OCI-LY3 (cell line): ENCODE measurements around the gene NIPBL.

Experiments used
- H2AFZ ChIP-seq: fragments of 200-600, 300-600 bp; shearing (Covaris generic); 2 replicates; pipeline ENCODE4 v1.6.0; 2014; ENCODE audit warnings: antibody characterized with exemption, low read depth, low read length
- H3K27ac ChIP-seq: fragments of 200-600, 300-600 bp; sonication (generic); 2 replicates; pipeline ENCODE4 v1.5.1; 2014; ENCODE audit warnings: mild to moderate bottlenecking, low read length, moderate library complexity, mixed read lengths
- H3K27me3 ChIP-seq: fragments of 200-600, 300-600 bp; sonication (generic); 2 replicates; pipeline ENCODE4 v1.6.1; 2014; ENCODE audit warnings: low read depth, low read length, mixed read lengths
- H3K36me3 ChIP-seq: fragments of 200-600, 300-600 bp; sonication (generic); replicated peaks from 2 replicates; pipeline ENCODE3; 2014; ENCODE audit warnings: low read depth, low read length, mixed read lengths
- H3K4me1 ChIP-seq: fragments of 300-600, 200-600 bp; sonication (generic); 2 replicates; pipeline ENCODE4 v1.6.1; 2014; ENCODE audit warnings: low read length, mixed read lengths
- H3K4me2 ChIP-seq: fragments of 200-600, 300-600 bp; sonication (generic); 2 replicates; pipeline ENCODE4 v1.6.1; 2014; ENCODE audit warnings: low read length, mixed read lengths
- H3K4me3 ChIP-seq: fragments of 300-600, 200-600 bp; sonication (generic); 2 replicates; pipeline ENCODE4 v1.5.1; 2014; ENCODE audit warnings: antibody characterized with exemption, mild to moderate bottlenecking, low read length, moderate library complexity
- H3K79me2 ChIP-seq: fragments of 300-600, 200-600 bp; shearing (Covaris generic); 2 replicates; pipeline ENCODE4 v1.6.1; 2014; ENCODE audit warnings: mild to moderate bottlenecking, low read length, mixed read lengths
- H3K9ac ChIP-seq: fragments of 300-600, 200-600 bp; shearing (Covaris generic); 2 replicates; pipeline ENCODE4 v1.6.0; 2014; ENCODE audit warnings: mild to moderate bottlenecking, low read length, moderate library complexity
- H3K9me3 ChIP-seq: fragments of 200-600, 300-600 bp; shearing (Covaris generic); 2 replicates; pipeline ENCODE4 v1.6.1; 2014; ENCODE audit warnings: low read length, mixed read lengths; ENCODE audit not compliant: insufficient read depth
- H4K20me1 ChIP-seq: fragments of 200-600, 300-600 bp; sonication (generic); 2 replicates; pipeline ENCODE4 v1.6.1; 2016; ENCODE audit warnings: low read length, mixed read lengths; ENCODE audit not compliant: insufficient read depth
- CTCF ChIP-seq: fragments of 200-600, 300-600 bp; sonication (generic); IDR thresholded peaks from 2 replicates; pipeline ENCODE4 v1.5.1; 2014; ENCODE audit warnings: antibody characterized with exemption, low read length, low read depth
- EZH2phosphoT487 ChIP-seq: fragments of 200-600 bp; shearing (Covaris generic); IDR thresholded peaks from 2 replicates; pipeline ENCODE4 v1.6.1; 2018; ENCODE audit warnings: antibody characterized with exemption, mixed run types, low read depth

NIPBL gene

GRCh38 chr5:37103302-37103701, 226.7 kb downstream of the NIPBL start:
- H3K4me2 ChIP-seq: no peak overlapping the region
- H3K9ac ChIP-seq: no peak overlapping the region
- TF ChIP-seq EZH2phosphoT487 (no peak), CTCF (no peak)
- H3K27ac ChIP-seq: no peak overlapping the region
- no peaks in the 10 kb centered on the region for H3K27me3 ChIP-seq
- peaks cover 4% of the 10 kb centered on the region for H3K36me3 ChIP-seq
- H3K4me3 ChIP-seq: no peak overlapping the region
- H4K20me1 ChIP-seq: no peaks in the 10 kb centered on the region
- no peaks in the 10 kb centered on the region for H3K4me1 ChIP-seq
- H3K79me2 ChIP-seq: no peaks in the 10 kb centered on the region
- H2AFZ ChIP-seq: no peak overlapping the region
- no peaks in the 10 kb centered on the region for H3K9me3 ChIP-seq

- H3K27me3 ChIP-seq: no peaks in the 10 kb centered on the region
- H2AFZ ChIP-seq: no peak overlapping the region
- peaks cover 14% of the 10 kb centered on the region for H3K4me1 ChIP-seq
- no peak overlapping the region for H3K27ac ChIP-seq
- H3K4me3 ChIP-seq: no peak overlapping the region
- H4K20me1 ChIP-seq: no peaks in the 10 kb centered on the region
- no peaks in the 10 kb centered on the region for H3K79me2 ChIP-seq
- no peak overlapping the region for H3K4me2 ChIP-seq
- H3K36me3 ChIP-seq: peaks cover 15% of the 10 kb centered on the region
- no peak for TF ChIP-seq CTCF
- TF ChIP-seq EZH2phosphoT487: no peak
- no peaks in the 10 kb centered on the region for H3K9me3 ChIP-seq
- H3K9ac ChIP-seq: no peak overlapping the region
Measured at GRCh38 chr5:37109338-37109737, 232.8 kb downstream of the NIPBL start.

GRCh38 chr5:37110135-37110534, 233.6 kb downstream of the NIPBL start:
- Histone ChIP-seq H3K4me2 (no peak overlapping the region), H3K4me3 (no peak overlapping the region), H3K9me3 (no peaks in the 10 kb centered on the region), H3K27ac (no peak overlapping the region), H3K9ac (no peak overlapping the region), H3K79me2 (no peaks in the 10 kb centered on the region), H2AFZ (no peak overlapping the region), H3K27me3 (no peaks in the 10 kb centered on the region), H3K4me1 (peaks cover 14% of the 10 kb centered on the region), H3K36me3 (peaks cover 15% of the 10 kb centered on the region), H4K20me1 (no peaks in the 10 kb centered on the region)
- TF ChIP-seq EZH2phosphoT487 (no peak), CTCF (no peak)

GRCh38 chr5:37111426-37112382, 235.1 kb downstream of the NIPBL start:
- no peak overlapping the region for H3K4me3 ChIP-seq
- H3K36me3 ChIP-seq: peaks cover 15% of the 10 kb centered on the region
- H2AFZ ChIP-seq: no peak overlapping the region
- H3K4me2 ChIP-seq: peak overlapping the region; percentile 35
- no peaks in the 10 kb centered on the region for H3K79me2 ChIP-seq
- H3K27ac ChIP-seq: no peak overlapping the region
- H3K9me3 ChIP-seq: no peaks in the 10 kb centered on the region
- H3K9ac ChIP-seq: no peak overlapping the region
- no peaks in the 10 kb centered on the region for H3K27me3 ChIP-seq
- TF ChIP-seq CTCF: no peak
- TF ChIP-seq EZH2phosphoT487: no peak
- no peaks in the 10 kb centered on the region for H4K20me1 ChIP-seq
- H3K4me1 ChIP-seq: peaks cover 14% of the 10 kb centered on the region
